ENCODE results near the gene MS4A18. TPM values are rescaled to one million over a fixed set of nuclear protein-coding genes. Genes with fewer than 3 reads are reported as not detected.

MS4A18 gene
- total RNA-seq, 1 donor from 2014 or later: not detected

GRCh38 chr11:60767388-60767811 is 42.9 kb downstream of the MS4A18 start:
- peak; percentile 37 for TF ChIP-seq CTCF (conservative IDR thresholded peaks at IDR 0.05; ENCODE audit: low read depth, low read length)
- no peak for DNase-seq (ENCODE audit: low read depth)

GRCh38 chr11:60768202-60768601 is 43.7 kb downstream of the MS4A18 start:
- no peak overlapping the region for H3K4me3 ChIP-seq (ENCODE audit: low read depth, low read length)
- TF ChIP-seq CTCF (conservative IDR thresholded peaks at IDR 0.05; ENCODE audit: low read depth, low read length): no peak
- DNase-seq (ENCODE audit: low read depth): no peak

More at GRCh38 chr11:60767388-60767811, 42.9 kb downstream of the MS4A18 start:
- no peak overlapping the region for H3K4me3 ChIP-seq (ENCODE audit: low read depth, low read length)

GRCh38 chr11:60769273-60769672 is 44.8 kb downstream of the MS4A18 start:
- H3K4me3 ChIP-seq (ENCODE audit: low read depth, low read length): no peak overlapping the region
- TF ChIP-seq CTCF (conservative IDR thresholded peaks at IDR 0.05; ENCODE audit: low read depth, low read length): no peak
- DNase-seq (ENCODE audit: low read depth): no peak

GRCh38 chr11:60769811-60770210 is 45.3 kb downstream of the MS4A18 start:
- TF ChIP-seq CTCF (conservative IDR thresholded peaks at IDR 0.05; ENCODE audit: low read depth, low read length): no peak
- no peak for DNase-seq (ENCODE audit: low read depth)
- no peak overlapping the region for H3K4me3 ChIP-seq (ENCODE audit: low read depth, low read length)

GRCh38 chr11:60771146-60771545 is 46.6 kb downstream of the MS4A18 start:
- no peak for TF ChIP-seq CTCF (conservative IDR thresholded peaks at IDR 0.05; ENCODE audit: low read depth, low read length)
- H3K4me3 ChIP-seq (ENCODE audit: low read depth, low read length): no peak overlapping the region
- DNase-seq (ENCODE audit: low read depth): no peak

GRCh38 chr11:60771879-60772525 is 47.5 kb downstream of the MS4A18 start:
- TF ChIP-seq CTCF (conservative IDR thresholded peaks at IDR 0.05; ENCODE audit: low read depth, low read length): no peak
- DNase-seq (ENCODE audit: low read depth): no peak
- no peak overlapping the region for H3K4me3 ChIP-seq (ENCODE audit: low read depth, low read length)

- DNase-seq (ENCODE audit: low read depth): no peak
Measured at GRCh38 chr11:60772666-60773065, 48.1 kb downstream of the MS4A18 start.

More at GRCh38 chr11:60772666-60773065, 48.1 kb downstream of the MS4A18 start:
- no peak overlapping the region for H3K4me3 ChIP-seq (ENCODE audit: low read depth, low read length)
- TF ChIP-seq CTCF (conservative IDR thresholded peaks at IDR 0.05; ENCODE audit: low read depth, low read length): no peak

Measured in epithelial cell of proximal tubule (primary cell).